HG03060 (cell line): Measurements from ENCODE around the gene GALNT10.
"Not testable (repeated sequence)": the region's sequence is repeated elsewhere in the genome, so short reads cannot be mapped to it uniquely, and the experiment has no call there.

Experiments used
- ATAC-seq: cut with Tn5 transposase; IDR thresholded peaks from one replicate; pipeline ENCODE4 v1.9.1; 2021; ENCODE audit warnings: low read depth, moderate number of reproducible peaks; ENCODE audit not compliant: unreplicated experiment

Gene GALNT10, protein sequence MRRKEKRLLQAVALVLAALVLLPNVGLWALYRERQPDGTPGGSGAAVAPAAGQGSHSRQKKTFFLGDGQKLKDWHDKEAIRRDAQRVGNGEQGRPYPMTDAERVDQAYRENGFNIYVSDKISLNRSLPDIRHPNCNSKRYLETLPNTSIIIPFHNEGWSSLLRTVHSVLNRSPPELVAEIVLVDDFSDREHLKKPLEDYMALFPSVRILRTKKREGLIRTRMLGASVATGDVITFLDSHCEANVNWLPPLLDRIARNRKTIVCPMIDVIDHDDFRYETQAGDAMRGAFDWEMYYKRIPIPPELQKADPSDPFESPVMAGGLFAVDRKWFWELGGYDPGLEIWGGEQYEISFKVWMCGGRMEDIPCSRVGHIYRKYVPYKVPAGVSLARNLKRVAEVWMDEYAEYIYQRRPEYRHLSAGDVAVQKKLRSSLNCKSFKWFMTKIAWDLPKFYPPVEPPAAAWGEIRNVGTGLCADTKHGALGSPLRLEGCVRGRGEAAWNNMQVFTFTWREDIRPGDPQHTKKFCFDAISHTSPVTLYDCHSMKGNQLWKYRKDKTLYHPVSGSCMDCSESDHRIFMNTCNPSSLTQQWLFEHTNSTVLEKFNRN

DNA sequence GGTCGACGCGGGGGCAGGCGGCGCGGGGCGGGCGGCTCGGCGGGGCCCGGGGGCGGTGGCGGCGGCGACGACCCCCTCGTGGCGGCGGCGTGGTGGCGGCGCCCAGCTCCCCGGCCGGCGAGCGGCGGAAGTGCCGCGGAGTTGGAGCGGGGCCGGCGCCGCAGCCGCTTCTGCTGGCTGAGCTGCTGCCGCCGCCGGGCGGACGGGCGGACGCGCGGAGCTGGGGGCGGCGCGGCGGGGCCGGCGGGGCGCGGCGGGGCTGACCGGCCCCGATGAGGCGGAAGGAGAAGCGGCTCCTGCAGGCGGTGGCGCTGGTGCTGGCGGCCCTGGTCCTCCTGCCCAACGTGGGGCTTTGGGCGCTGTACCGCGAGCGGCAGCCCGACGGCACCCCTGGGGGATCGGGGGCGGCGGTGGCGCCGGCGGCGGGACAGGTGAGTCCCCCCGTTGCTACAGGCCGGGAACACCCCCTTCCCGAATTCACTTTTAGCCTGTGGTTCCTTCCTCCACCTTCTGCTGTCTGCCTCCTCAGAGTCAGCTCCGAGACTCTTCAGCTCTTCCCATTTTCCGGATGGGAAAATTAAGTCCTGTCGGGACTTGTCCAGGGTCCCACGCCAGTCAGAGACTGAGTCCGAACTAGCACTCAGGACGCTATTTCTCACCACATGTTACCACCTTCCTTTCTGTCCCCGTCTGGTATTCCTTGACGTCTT lies at the start of gene GALNT10:
Gene GALNT10, plus strand, starts transcription at position 139 of the 710 bp plus-strand sequence. Its CDS starts 134 bp downstream, at position 273.
- peak; percentile 24 for ATAC-seq

DNA sequence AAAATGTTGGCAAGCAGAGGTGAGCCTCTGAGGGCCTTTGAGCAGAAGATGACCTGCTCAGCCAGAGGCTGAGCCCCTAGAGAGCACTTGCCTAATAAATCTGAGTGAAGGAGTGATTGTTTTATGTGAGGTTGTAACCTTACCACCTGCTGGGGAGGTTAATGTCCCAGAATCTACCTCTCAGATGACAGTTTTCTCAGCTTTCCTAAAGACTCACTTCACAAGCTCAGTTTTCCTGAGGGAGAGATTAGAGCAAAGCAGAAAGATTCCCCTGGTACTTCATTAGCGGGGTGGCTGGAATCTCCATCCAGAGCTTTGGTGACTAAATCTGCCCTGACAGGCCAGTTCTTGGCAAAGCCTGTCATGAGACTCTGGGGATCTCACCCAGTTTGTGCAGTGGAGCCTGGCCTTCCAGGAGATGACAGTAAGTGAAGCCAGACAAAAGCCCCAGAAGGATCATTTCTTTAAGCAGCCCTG lies 48.8 kb upstream of the GALNT10 start:
- no peak for ATAC-seq

DNA sequence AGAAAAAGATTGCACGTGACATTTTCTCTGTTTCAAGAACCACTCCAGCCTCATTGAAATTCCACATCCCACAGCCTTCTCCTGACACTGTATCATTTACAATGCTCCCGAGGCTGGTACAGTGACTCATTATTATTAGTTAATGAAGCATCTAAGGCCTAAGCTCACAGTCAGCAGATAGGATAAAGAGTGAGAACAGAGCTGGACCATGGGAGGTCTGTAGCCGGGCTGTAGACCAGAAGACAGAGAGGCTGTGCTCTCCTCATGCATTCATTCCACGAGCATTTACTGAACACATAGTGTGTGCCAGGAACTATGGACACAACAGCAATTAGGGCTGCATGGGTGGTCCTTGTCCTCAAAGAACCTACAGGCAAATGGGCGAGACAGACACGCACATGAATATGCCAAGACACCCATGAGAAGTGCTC lies 47.3 kb upstream of the GALNT10 start:
- no peak for ATAC-seq

DNA sequence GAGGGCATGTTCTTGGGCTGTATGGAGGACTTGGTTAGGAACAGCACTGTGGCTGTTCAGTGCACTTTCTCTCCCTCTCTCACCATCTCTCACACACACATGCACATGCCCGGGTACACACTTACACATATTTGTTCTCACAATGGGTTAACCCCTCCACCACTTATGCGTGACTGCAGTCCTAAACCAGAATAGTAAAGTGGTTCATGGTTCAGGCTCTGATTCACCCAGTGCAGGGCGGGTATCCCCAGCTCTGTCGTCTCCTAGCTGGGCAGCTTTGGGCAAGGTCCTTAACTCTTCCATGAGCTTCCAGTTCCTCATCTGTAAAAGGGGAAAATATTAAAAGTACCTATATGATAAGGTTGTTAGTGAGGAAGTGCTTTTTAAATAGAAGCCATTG lies 45.3 kb upstream of the GALNT10 start:
- ATAC-seq: no peak

DNA sequence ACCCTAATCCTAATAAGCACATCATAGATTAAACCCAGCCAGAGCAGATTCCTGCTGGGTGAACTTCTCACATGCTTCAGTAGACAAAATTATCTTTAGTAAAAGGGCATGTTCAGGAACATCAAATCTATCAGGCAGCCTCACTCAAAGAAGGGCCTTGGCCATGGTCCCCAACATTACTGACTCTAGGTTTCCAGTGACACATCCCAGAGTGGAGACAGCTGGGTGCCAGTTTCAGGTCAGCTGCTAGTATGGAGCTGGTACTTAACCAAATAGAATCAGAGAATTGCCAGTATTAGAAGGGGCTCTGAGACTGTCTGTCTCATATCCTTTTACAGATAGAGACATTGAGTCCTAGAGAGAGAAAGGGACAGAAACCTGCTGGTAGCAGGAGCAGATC lies 44.1 kb upstream of the GALNT10 start:
- ATAC-seq: no peak

DNA sequence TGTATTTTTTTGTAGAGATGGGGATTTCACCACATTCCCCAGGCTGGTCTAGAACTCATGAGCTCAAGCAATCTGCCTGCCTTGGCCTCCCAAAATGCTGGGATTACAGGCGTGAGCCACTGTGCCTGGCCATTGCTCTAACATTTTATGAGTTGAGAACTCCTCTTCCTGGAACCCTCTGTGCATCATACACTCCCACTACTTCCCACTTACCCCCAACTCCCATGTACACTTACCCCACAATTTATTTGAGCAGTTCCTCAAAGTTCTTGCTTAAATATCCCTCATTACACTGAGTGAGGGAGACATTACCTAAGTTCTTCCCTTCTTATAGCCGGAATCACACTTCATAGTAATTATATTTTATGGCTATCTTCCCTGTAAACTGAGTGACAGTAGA lies 42.9 kb upstream of the GALNT10 start:
- no peak for ATAC-seq

DNA sequence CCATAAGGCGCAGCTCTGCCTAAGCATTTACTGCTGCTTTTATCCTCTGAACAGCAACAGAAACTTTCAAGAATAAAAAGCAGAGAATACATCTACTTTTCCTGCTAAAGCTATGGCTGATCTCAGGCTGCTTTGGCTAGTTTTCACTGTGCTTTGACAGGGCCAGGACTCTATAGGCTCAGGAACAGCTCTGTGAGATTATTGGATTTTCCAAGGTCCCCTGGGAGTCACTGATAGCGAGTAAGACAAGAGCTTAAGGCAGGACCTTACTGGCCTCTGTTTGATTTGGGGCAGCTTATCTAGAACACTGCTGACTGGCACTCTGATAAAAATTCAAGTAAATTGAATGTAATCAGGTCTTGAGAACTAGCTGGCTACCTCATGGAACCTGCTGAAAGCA lies 40.1 kb upstream of the GALNT10 start:
- ATAC-seq: not testable (repeated sequence)

DNA sequence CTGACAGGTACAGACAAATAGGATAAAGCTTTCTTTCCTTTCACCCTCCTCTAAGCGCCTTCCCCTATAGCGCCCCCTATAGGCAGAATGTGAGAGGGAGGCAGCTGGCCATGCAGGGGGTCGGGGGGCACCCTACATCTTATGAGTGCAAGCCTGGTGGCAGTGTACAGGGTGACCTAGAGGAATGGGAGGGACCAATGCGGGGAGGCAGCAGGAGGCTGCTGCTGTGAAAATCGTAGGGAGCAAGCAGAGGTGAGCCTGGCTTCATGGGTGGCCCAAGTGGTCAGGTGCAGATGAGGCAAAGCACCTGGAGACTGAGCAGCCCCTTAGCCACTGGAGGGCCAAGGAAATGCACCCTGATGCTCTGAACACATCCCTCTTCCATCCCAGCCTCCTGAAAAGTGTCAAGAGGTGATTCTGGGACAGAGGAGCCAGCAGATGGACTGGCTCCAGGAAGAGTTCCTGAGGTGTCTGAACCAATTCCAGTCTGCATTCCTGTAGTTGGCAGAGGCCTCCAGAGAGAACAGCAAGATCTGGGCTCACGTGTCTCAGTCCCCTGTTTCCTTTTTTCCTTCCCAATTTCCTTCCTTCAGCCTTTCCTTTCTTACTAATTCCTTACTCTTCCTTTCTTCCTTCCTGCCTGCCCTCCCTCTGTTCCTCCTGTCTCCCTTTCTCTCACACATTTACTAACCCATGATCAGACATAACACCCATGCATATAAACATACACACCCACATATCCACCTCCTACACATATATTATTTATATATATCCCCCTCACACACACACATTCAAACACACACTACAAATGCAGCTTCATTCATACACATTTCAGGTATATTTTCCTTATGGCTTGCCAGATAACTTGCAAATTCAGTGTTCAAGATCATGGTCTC lies 32.8 kb upstream of the GALNT10 start:
- ATAC-seq: no peak

DNA sequence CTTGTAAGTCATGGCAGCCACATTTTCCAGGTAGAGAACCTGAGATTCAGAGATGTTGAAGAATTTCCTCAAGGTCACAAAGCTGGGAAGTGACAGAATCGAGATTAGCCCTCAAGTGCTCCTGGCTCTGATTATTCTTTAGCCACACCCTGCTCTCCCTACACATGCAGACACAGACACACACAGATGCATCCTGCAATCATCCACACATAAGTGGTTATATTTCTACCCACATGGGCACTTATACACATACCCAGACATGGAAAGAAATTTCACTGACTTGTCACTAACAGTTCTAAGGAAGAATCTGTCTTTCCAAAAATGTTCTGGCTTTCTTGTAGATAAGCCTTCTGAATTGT lies 32.2 kb upstream of the GALNT10 start:
- no peak for ATAC-seq

DNA sequence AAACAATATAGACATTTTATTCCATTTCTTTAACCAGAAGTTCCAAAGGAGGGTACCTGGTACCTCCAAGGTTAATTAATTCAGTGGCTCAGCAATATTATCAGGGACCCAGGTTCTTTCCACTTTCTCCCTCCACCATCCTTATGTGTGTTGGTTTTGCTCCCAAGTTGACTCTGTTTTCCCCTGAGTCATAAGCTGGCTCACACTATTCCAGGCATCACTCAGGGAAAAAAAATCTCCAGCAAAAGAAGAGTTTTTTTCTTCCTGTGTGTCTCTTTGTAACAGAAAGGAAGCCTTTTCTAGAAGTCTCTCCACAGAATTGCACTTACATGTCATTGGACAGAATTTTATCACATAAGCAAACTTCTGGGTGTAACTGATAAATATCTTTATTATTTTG lies 31.2 kb upstream of the GALNT10 start:
- ATAC-seq: no peak

DNA sequence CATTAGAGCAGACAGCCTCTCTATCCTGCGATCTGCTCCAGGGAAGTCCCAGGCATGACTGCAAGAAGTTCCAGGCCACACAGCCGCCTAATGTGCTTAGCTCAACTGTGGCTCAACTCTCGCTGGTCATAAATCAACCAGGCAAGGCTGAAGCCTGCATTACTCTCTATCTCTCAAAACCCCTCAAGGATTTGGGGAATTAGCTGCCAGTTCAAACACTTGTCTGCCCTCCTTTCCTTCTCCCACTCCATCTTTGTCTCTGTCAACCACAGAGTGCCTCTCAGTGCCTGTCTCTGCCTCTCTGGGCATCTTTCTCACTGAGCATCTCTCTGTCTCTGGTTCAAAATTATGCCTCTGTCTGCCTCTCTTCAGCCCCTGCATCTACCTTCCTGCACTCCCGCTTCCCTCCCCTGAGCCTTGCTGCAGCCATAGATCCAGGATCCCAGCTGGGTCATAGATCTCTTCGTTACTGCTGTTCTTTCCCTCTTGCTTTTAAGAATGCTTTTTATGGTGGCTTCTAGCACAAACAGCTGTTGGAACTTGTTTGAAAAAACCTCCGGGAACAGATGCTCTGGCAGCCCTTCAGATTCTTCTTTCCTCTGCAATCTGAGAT lies 27.9 kb upstream of the GALNT10 start:
- no peak for ATAC-seq

DNA sequence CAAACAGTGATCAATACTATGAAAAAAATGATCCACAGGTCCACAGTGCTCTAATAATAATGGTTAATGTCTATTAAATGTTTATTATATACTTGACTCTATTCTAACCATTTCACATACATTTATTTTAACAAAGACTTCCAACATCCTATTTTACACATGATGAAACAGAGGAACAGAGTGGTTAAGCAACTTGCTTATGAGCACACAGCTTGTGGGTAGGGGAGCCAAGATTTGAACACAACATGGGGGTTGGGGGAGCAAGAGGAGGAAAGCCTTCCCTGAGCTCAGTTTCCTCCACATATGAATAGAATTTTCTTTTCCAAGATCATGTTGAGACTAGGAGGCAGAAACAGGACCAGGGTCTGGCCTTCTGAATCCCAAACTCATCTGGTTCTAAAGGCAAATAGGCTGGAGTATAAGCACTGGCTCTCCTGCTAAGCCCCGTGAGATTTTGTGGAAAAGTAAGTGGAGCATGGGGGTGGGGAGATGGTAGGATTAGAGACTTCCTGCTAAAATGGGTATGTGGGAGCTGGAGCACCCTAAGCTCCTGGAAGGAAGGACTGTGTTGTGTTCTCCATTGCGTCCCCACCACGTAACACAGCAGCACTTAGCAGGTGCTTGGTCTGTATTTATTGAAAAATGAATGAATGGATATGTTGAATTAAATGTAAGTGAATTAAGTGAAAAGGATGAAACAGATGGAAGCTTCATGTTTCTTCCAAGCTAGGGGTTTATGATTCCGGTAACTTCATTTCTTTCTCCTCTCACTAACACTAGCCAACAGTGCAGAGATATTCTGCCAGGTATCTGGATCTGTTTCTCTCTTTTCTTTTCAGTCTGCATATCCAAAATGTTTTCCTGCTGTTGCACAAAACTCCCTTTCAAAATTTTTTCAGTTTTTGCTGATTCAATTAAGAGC lies 26.9 kb upstream of the GALNT10 start:
- ATAC-seq: no peak

DNA sequence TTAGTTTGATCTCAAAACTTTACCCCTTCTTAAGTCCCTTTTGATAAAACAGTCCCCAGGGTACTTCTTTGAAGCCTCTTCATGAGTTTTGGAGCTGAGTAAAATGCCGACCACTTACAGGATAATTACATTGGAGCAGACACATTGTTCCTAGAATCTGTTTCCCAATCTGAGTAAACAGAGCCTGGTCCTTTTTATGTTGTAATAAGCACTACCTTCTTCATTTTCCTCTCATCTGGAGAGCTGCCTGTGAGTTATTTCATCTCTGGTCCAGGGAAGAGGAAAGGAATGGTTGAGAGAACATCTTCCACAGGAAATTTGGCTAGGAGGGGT lies 26.3 kb upstream of the GALNT10 start:
- no peak for ATAC-seq

DNA sequence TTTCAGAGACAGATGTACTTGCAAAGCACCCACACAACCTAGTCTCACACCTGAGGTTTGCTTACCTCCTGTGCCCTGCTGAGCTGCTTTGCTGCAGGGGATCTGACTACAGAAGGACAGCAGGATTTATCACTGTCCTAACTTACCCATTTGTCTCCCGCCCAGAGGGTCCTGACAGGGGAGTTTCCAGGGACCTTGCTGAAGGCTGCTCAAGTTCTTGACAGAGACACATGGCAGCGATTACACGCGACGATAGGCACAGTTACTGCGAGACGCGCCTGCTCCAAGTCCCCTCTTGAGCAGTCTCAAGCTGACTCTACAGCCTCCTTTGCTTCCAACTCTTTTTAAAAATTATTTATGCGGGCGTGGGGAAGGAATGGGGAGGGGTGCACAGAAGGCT lies 24.6 kb upstream of the GALNT10 start:
- ATAC-seq: no peak

DNA sequence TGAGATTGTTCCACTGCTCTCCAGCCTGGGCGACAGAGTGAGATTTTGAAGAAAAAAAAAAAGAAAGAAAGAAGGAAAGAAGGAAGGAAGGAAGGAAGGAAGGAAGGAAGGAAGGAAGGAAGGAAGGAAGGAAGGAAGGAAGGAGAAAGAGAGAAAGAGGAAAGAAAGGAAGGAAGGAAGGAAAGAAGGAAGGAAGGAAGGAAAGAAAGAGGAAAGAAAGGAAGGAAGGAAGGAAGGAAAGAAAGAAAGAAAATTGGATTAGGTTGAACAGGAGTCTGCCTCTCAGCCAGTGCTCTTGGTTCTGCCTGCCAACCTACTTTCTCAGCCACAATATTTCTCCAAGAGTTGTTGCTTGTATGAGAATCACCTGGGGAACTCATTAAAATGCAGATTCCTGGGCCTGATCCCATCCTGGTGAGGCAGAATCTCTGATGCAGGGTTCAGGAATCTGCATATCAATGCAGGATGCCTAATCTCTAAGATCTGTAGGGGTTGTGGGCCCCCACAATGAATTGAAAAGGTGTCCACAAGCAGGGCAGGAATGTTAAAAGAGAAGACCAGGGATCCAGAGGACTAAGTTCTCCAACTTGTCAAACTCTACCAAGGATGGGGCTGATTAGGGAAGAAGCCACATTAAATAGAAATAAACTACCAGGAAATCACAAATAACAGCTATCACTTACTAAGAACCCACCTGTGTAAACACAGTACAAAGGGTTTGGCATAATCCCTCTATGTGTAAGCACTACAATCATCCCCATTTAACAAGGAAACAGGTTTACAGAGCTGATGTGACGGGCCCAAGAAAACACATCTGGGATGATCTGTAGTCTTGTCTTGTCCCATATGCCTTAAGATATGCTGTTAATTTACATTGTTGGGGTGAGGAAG lies 23.4 kb upstream of the GALNT10 start:
- no peak for ATAC-seq

DNA sequence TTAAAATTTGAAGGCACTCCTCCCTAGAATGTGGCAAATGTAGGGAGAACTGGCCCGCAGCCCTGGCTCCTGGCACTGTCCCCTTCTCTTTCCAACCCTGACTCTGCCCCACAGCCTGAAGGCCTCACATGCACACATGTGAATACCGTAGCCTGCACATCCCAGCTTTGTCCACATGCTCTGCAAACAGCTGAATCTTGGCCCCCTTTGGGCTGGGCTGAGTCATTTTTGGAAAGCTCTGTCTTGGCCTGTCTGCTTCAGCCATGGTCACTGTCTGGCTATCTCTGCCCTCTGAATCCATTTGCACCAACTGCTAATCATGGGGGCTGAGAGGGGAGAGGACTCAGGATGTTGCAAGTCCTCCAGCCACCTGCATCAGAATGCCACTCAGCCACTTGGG lies 22.1 kb upstream of the GALNT10 start:
- ATAC-seq: no peak

DNA sequence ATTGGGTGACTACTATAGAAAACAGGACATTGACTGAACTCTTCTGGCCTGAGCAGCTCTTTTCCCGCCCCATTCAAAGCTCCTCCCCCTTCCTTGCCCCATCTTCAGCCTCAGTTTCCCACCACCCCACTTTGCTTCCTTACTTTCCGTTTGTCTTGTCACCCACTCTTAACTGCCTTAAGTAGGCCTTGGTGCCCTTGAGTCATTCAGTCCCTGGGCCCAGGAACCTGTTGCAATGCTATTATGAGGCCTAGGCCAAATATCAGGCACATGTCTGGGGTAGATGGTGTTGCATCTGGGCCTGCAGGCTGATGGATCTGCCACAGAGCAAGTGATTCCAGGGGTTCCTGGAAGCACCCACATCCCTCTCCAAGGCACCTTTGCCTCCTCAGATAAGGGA lies 17.7 kb upstream of the GALNT10 start:
- no peak for ATAC-seq

DNA sequence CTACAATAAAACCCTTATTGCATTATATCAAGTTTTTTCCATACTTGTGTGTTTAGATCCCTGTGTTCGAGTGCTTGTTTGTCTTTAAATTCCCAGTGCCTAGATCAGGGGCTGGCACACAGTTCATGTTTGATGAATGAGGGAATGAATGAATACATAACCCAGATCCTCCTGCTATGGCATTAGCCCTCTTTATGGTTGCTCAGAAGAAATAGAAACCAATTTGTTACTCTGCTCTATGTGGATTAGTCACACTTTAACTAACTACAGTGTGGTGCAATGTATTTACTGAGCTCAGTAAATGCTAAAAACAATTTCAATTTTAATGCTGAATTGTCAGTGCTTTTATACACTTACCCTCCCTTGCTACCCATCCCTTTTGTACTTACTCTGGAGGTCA lies 16.4 kb upstream of the GALNT10 start:
- ATAC-seq: no peak
